Central memory CD4-positive, alpha-beta T cell (primary cell): ENCODE data around the gene LRMDA.

Source experiments
- DNase-seq: peaks from one replicate; pipeline ENCODE4 v3.0.0; 2022

The LRMDA gene

DNA sequence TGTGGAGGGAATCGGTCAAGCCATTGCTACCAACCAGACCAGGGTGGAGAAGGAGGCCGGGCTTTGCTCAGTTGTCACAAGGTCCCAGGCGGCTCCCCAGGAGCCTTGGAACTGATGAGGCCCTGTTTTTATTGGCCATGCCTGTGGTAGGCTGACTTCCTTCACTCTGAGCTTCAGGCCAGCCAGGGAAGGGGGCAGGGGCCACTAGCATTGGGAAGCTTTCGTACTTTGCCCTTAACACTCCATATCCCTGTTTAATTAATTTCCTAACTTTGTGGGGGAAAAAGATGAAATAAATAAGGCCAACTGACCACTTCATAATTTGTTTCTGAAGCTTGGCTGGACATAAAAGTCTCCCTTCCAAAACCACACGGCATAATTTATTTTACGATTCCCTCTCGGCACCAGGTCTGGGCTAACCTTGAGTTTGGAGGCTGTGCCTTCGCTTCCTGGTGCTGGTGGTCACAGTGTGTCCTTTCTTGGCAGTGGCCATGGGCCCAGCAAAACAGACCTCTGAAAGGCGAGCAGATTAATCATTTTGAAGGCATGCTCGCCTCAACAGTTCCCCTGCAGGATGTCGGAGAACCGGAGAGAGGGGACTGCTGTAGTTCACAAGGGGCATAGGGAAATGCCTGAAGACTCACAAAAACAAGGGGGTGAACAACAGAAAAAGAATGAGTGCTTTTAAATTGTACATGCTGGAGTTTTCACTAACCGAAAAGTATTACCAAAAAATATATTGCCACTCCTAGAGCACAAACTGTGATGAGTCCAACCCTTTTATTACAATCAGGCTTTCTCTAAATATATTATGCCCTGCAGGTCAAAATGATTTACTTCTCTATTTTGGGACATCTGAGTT lies 966.0 kb downstream of the LRMDA start:
- DNase-seq: no peak

- DNase-seq: no peak
Measured at GRCh38 chr10:76398043-76398710, 966.8 kb downstream of the LRMDA start.

- no peak for DNase-seq
Measured at GRCh38 chr10:76399226-76399625, 967.8 kb downstream of the LRMDA start.

DNA sequence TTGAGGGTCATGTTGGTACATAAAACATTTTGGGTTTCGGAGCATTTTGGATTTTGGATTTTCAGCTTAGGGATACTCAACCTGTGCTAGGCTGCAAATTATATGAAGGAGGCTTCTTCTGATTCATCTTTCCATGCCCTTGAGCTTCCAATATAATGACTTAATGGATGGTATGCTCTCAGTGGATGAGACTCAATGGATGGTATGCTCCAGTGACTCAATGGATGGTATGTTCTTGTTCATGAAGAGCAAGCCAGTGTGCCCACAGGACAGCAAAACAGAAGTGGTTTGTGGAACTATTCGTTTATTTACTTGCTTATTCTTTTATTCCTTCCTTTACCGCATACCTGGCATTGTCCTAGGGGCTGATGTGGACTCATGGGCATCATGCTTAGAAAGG lies 969.6 kb downstream of the LRMDA start:
- DNase-seq: no peak

DNA sequence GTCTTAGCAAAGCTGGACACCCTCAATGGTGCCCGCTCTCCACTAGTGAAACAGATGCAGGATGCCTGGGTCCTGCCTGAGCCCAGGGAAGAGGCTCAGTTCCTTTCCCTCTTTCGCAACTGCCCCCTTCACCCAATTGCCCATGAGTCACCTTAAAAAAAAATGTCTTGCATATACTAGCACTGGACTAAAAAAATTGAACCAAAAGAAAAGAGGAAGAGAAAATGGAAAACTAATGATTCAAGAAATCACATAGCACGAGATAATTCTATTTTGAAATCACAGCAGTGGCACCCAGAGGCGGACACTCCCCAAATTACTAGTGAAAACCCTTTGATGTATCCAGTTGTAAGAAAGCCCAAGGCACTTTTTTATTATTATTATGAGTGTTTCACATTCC lies 972.5 kb downstream of the LRMDA start:
- DNase-seq: no peak

DNA sequence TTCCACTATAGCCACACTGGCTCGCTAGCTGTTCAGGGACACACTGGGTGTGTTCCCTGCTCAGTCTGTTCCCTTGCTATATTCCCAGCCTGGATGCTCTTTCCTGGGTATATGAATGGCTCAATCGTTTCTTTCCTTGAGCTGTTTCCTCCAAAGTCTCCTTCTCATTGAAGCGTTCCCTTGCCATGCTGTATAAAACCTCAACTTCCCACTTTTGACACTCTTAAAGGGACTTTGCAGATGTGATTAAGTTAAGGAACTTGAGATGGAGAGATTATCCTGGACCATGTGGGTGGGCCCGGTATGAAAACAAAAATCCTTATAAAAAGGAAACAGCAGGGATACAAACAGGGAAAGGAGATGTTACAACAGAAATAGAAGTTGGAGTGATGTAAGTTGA lies 973.1 kb downstream of the LRMDA start:
- no peak for DNase-seq

- DNase-seq: no peak
Measured at GRCh38 chr10:76405922-76406321, 974.5 kb downstream of the LRMDA start.

DNA sequence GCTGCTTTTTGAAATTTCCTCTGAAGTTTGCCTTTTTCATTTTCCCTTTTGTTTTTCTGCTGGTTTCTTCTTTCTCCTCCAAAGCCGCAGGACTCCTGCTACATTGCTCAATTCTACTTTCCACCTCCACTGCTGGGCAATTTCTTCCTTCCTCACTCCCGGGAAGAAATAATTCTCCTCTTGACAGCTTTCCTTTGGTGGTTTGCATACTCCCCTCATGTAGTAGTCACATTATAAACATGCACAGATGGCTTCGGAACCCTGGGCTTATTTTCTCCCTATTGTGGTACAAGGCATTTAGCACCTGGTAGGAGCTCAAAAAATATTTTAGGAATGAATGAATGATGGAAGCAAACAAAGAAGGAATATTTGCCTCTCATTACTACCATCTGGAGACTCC lies 977.2 kb downstream of the LRMDA start:
- DNase-seq: no peak

DNA sequence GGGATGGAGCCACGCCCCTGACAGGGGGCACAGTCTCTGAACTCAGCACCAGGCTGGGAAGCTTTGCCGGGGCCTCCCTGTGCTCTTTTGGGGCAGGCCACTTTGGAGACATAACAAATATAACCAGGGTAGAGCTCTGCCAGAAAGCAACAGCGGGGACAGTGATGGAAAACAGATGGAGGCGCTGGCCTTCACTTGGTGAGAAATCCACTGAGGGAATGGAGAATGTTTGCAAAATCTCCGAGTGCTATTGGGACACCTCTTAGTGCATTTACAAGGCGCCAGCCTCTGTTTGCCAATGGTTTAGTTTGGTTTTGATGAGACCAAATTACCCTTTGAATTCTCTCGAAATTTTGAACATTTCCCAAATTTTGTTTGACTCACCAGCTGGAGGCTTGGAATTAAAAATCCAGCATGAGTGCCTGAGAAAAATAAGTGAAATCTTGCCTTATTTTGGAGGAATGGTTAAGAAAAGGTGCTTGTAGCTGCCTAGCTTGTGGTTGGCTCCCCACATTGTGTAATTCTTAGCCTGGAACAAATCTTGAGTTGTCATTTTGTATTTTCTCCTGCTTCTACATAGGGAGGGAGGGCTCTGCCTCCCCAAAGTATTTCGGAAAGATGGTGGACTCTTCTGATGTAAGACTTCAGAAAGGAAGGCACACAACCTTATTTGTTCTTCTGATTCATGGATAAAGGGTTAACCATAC lies 980.5 kb downstream of the LRMDA start:
- no peak for DNase-seq

GRCh38 chr10:76415554-76415953 lies 984.1 kb downstream of the LRMDA start:
- DNase-seq: no peak

- no peak for DNase-seq
Measured at GRCh38 chr10:76416642-76417041, 985.2 kb downstream of the LRMDA start.

DNA sequence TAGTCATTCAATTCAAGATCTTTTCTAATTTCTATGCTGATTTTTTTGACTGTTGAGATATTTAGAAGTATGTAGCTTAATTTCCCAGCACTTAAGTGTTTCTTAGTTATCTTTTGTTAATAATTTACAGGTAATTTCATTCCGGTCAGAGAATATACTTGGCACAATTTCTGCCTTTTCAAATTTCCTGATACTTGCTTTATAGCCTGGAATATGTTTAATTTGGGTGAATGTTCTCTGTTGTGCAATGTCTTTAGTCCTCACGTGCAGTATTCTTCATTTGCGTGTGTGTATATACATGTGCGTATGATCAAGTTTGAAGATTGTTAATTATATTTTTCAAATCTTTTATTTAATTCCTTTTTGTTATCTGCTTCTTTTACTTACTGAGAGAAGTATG lies 989.3 kb downstream of the LRMDA start:
- DNase-seq: no peak

- no peak for DNase-seq
Measured at GRCh38 chr10:76422769-76423168, 991.3 kb downstream of the LRMDA start.

DNA sequence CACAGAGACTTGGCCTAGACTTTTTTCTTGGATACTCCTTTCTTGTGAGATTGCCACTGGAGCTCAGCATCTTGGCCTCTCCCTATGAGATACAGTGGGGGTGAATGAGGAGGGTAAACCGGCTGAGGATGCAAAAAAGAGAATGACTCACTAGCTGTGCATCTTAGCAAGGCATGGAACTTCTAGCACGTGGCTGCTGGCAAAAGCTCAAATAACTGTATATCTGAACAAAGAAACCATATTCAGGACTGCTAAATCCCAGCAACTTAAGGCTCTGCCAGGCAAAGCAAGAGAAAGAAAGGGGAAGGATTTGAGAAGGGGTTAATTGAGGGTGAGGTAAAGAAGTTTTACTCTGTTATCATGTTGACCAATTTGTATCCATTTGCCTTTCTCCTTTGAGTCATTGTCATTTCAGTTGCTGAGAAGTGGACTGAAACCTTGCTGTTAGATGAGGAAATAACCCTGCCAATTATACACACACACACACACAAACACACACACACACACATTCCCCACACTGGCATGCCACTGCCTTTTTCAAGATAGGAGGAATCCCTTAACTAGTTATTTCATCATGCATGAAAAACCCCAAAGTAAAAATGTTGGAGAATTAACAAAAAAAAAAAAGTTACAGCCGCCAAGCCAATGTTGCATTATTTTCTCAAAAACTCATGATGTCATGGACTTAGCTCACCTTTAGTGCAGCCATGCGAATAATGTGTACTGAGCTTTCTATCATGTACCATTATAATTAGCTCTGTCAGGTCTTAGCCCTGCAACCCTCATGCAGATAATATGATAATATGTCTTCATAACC lies 997.3 kb downstream of the LRMDA start:
- no peak for DNase-seq

DNA sequence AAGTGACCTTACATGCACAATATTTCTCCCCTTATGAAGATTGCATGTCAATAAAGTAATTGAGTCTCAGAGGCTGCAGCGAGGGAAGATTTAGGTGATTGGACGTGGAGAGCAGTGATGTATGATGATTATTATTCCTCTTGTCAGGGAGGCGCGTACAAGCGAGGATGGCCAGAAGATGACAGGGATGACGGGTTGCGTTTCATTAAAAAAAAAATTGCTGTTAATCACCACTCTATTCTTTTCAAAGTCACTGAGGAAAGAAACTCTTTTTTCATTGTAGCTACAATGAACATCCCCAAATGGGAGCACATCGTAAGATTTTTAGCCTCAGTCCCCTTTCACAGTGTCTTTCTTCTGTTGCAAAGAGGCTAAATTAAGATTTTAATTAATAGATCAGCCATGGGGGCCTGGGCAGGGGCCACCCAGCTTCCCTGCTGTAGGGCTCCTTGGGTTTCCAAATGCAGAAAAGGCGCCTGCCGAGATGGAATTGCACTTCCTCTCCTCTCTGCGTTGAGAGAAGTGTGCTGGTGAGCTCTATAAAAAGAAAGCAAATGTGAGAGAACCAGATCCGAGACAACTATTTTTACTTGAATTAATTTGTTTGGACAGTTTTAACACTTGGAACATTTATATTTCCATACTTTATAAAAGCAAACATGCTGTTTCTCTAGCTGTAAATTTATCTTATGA lies 998.1 kb downstream of the LRMDA start:
- no peak for DNase-seq

GRCh38 chr10:76430061-76430645 lies 998.7 kb downstream of the LRMDA start:
- no peak for DNase-seq

DNA sequence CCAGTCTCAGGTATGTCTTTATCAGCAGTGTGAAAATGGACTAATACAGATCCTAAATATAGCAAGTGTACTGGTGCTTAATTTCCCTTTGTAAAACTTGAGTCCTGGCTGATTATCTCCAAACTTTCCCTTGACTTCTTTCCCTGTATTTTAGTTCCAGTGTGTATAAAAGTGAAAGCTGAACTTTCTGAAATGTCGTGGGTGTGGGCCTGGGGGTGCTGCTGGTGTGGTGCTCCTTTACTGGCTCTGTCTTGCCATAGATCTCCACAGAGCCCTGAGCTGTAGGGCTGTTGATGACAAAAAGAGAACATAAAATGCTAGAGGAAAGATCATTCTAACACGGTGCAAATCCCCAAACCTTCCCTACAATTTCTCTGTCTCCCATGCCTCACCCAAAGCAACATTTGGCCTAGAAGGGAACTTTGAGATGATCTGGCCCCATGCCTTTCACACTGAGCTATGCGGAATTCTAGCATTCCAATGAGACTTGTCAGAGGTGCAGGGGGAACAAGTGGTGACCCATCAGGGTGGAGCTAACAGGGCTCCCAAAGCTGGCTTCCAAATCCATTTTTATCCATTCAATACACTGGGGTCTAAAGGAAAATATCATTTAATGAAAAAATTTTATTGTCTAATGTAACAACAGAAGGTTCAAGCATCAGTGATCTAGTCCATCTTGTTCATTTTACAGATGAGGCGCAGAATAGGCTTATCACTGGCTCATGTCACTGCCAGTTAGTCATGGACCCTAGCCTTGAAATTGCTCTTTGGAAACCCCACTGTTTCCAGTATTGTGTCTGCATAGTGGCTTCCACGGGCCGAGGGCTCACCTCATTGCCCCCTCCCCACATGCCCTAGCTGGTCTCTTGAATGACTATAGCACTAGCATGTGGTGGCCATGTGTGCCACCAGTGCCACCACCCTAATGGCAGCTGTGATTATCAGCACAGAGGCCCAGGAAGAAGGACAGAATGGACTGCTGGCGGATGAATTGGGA lies 1000.9 kb downstream of the LRMDA start:
- no peak for DNase-seq

GRCh38 chr10:76433161-76434005 lies 1002.0 kb downstream of the LRMDA start:
- DNase-seq: no peak

DNA sequence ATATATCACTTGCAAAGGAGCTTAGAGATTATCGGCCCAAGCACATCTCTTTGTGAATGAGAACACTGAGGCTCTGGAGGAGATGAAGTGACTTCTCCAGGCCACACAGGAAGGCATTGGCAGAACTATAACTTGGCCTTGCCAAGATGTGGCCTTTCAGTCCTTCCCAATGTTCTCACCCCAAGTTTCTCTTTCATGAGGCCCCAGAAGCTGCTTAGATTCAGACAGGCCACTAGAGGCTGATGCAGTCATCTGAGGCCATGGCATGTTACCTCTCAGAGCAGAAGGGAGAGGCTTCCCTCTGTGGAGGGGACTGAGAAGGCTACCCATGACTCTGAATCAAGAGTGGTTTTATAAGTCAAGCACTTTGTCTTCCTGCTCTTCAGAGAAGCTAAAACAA lies 1003.7 kb downstream of the LRMDA start:
- no peak for DNase-seq

GRCh38 chr10:76436401-76436811 lies 1005.0 kb downstream of the LRMDA start:
- DNase-seq: no peak
